CD4-positive, alpha-beta T cell (primary cell): ENCODE results near the gene SPTBN4. TPM values are rescaled to one million over a fixed set of nuclear protein-coding genes. Genes with fewer than 3 reads are reported as not detected.

Source experiments
- ATAC-seq: fragments of 200-7000 bp; cut with Tn5 transposase; one replicate; pipeline ENCODE4 v1.10.0; 2022; ENCODE audit warnings: mild to moderate bottlenecking; ENCODE audit not compliant: poor library complexity
- CTCF ChIA-PET: fragments of 350-600 bp; sonication (Branson Sonifier 250); formaldehyde crosslinking; loops from one replicate; lab custom pipeline; 2021; ENCODE audit warnings: antibody characterized with exemption, inconsistent platforms; lab: Charles Lee
- POLR2A ChIA-PET: fragments of 350-600 bp; sonication (Branson Sonifier 250); formaldehyde crosslinking; loops from one replicate; lab custom pipeline; 2021; ENCODE audit warnings: antibody characterized with exemption, inconsistent platforms; lab: Charles Lee
- DNase-seq, 14 experiments: peaks; one replicate each; pipeline ENCODE4 v3.0.0-alpha.2; 2013 to 2020; ENCODE audit warnings: mixed read lengths in 2 of 14
- H3K27ac ChIP-seq, 2 donors: one replicate each; pipeline versions ENCODE4 v1.5.1 to v1.7.0; 2013; ENCODE audit warnings: low read length in 2 of 2, low read depth in 1 of 2, mild to moderate bottlenecking in 1 of 2
- H3K27me3 ChIP-seq, 2 experiments: 1 replicate in 1 of 2; 2 replicates in 1 of 2; pipeline versions ENCODE4 v1.6.1 to v1.7.0; 2013; ENCODE audit warnings: low read length in 2 of 2, control low read depth in 1 of 2, mild to moderate bottlenecking in 1 of 2, moderate library complexity in 1 of 2; ENCODE audit not compliant: insufficient read depth in 2 of 2, control insufficient read depth in 1 of 2
- H3K36me3 ChIP-seq: one replicate; pipeline ENCODE4 v1.6.1; 2013; ENCODE audit warnings: low read length, control low read depth; ENCODE audit not compliant: insufficient read depth
- H3K4me1 ChIP-seq: one replicate; pipeline ENCODE4 v1.6.1; 2013; ENCODE audit warnings: low read length, control low read depth; ENCODE audit not compliant: insufficient read depth
- H3K4me3 ChIP-seq: one replicate; pipeline ENCODE4 v1.5.1; 2013; ENCODE audit warnings: mild to moderate bottlenecking, low read length, moderate library complexity
- H3K9me3 ChIP-seq, 2 experiments: 1 replicate in 1 of 2; 2 replicates in 1 of 2; pipeline versions ENCODE4 v1.6.1 to v1.7.0; 2013; ENCODE audit warnings: low read length in 2 of 2, mild to moderate bottlenecking in 2 of 2, control low read depth in 1 of 2, moderate library complexity in 1 of 2; ENCODE audit not compliant: control insufficient read depth in 1 of 2, insufficient read depth in 1 of 2
- H3K27ac Mint-ChIP-seq: one replicate; pipeline ENCODE4 v1.8.0; 2020; ENCODE audit warnings: mixed read lengths
- H3K27me3 Mint-ChIP-seq: one replicate; pipeline ENCODE4 v1.8.0; 2021; ENCODE audit warnings: mixed read lengths
- H3K36me3 Mint-ChIP-seq: one replicate; pipeline ENCODE4 v1.8.0; 2021; ENCODE audit warnings: low read depth, mixed read lengths
- H3K4me1 Mint-ChIP-seq: one replicate; pipeline ENCODE4 v1.8.0; 2021; ENCODE audit warnings: low read depth, mixed read lengths
- H3K4me3 Mint-ChIP-seq: one replicate; pipeline ENCODE4 v1.8.0; 2020; ENCODE audit warnings: mild to moderate bottlenecking, mixed read lengths
- H3K9me3 Mint-ChIP-seq: one replicate; pipeline ENCODE4 v1.8.0; 2020; ENCODE audit warnings: mixed read lengths
- CTCF ChIP-seq: fragments of 200-600 bp; IDR thresholded peaks from one replicate; pipeline ENCODE4 v1.8.0; 2022; ENCODE audit warnings: antibody characterized with exemption, mild to moderate bottlenecking
- intact Hi-C, 2 experiments: fragments of 100-400 bp; cut with DNase I in 1 of 2; cut with micrococcal nuclease in 1 of 2; formaldehyde crosslinking; loops; one replicate each; pipeline versions ENCODE4 v1.15.1 to v1.9.0; 2023 to 2025; cut with DNase I, micrococcal nuclease
- total RNA-seq, 174 experiments: library from RNA in 2 of 174; stranded (reverse) in 2 of 174; gene quantifications; one replicate each; pipeline ENCODE4 v1.2.3 and lab custom pipeline; 2021 to 2026

Gene SPTBN4
- total RNA-seq, 2 experiments from 2014 or later = 0.59 to 0.88 TPM

- peaks cover 85% of the 10 kb centered on the region for H3K36me3 Mint-ChIP-seq
- H3K27ac Mint-ChIP-seq = no peak overlapping the region
Observed at GRCh38 chr19:40581531-40581930, 114.7 kb downstream of the SPTBN4 start.

GRCh38 chr19:40582467-40582866 is 115.7 kb downstream of the SPTBN4 start:
- H3K27ac Mint-ChIP-seq = no peak overlapping the region
- intact Hi-C loops = no loop called here
- peaks cover 78% of the 10 kb centered on the region for H3K36me3 ChIP-seq
- no peak overlapping the region for H3K4me3 Mint-ChIP-seq
- H3K36me3 Mint-ChIP-seq = peaks cover 85% of the 10 kb centered on the region
- H3K9me3 Mint-ChIP-seq = no peaks in the 10 kb centered on the region
- peaks cover 14% of the 10 kb centered on the region for H3K4me1 Mint-ChIP-seq
- POLR2A ChIA-PET = no interaction called here
- CTCF ChIA-PET = no interaction called here
- peaks cover 20% of the 10 kb centered on the region for H3K4me1 ChIP-seq
- H3K27me3 ChIP-seq = no peaks in the 10 kb centered on the region
- H3K9me3 ChIP-seq = no peaks in the 10 kb centered on the region
- no peak overlapping the region for H3K27ac ChIP-seq
- TF ChIP-seq CTCF = no peak
- no peak overlapping the region for H3K4me3 ChIP-seq
- DNase-seq = no peak
- no peak for ATAC-seq
- no peaks in the 10 kb centered on the region for H3K27me3 Mint-ChIP-seq

More at GRCh38 chr19:40581531-40581930, 114.7 kb downstream of the SPTBN4 start:
- POLR2A ChIA-PET = no interaction called here
- Mint-ChIP-seq H3K4me3 (no peak overlapping the region), H3K4me1 (peaks cover 21% of the 10 kb centered on the region), H3K9me3 (no peaks in the 10 kb centered on the region), H3K27me3 (no peaks in the 10 kb centered on the region)
- DNase-seq = no peak
- peaks cover 25% of the 10 kb centered on the region for H3K4me1 ChIP-seq
- ATAC-seq = no peak
- peaks cover 71% of the 10 kb centered on the region for H3K36me3 ChIP-seq
- CTCF ChIA-PET = no interaction called here
- TF ChIP-seq CTCF = no peak
- no peak overlapping the region for H3K27ac ChIP-seq
- no peaks in the 10 kb centered on the region for H3K9me3 ChIP-seq
- no peaks in the 10 kb centered on the region for H3K27me3 ChIP-seq
- intact Hi-C loops = no loop called here
- H3K4me3 ChIP-seq = no peak overlapping the region

- H3K9me3 Mint-ChIP-seq = no peaks in the 10 kb centered on the region
- ATAC-seq (no peak), DNase-seq (no peak)
- peaks cover 11% of the 10 kb centered on the region for H3K4me1 ChIP-seq
- ChIA-PET POLR2A (no interaction called here), CTCF (no interaction called here)
- H3K9me3 ChIP-seq = no peaks in the 10 kb centered on the region
- no peak overlapping the region for H3K27ac Mint-ChIP-seq
- H3K4me3 Mint-ChIP-seq = no peak overlapping the region
- no peak overlapping the region for H3K27ac ChIP-seq
- peaks cover 83% of the 10 kb centered on the region for H3K36me3 ChIP-seq
- H3K4me1 Mint-ChIP-seq = peaks cover 5% of the 10 kb centered on the region
- H3K27me3 ChIP-seq = no peaks in the 10 kb centered on the region
- intact Hi-C loops = no loop called here
- H3K27me3 Mint-ChIP-seq = no peaks in the 10 kb centered on the region
- H3K4me3 ChIP-seq = no peak overlapping the region
- peaks cover 85% of the 10 kb centered on the region for H3K36me3 Mint-ChIP-seq
- no peak for TF ChIP-seq CTCF
Observed at GRCh38 chr19:40583283-40583682, 116.5 kb downstream of the SPTBN4 start.
